ENCODE measurements around the gene PPP1R15B.
A peak's percentile ranks its signal among the peaks of the same experiment; 100 is the strongest.

The PPP1R15B gene

GRCh38 chr1:204402391-204402790, 9.2 kb downstream of the PPP1R15B start:
- H3K4me3 ChIP-seq (ENCODE audit: control insufficient read depth, low read depth, low read length), result no peak overlapping the region
- DNase-seq (ENCODE audit: low read depth), result no peak
- TF ChIP-seq CTCF (IDR thresholded peaks at IDR 0.05; ENCODE audit: control insufficient read depth, insufficient read depth, low read depth, low read length, missing control alignments), result no peak

- no peak overlapping the region for H3K4me3 ChIP-seq (ENCODE audit: control insufficient read depth, low read depth, low read length)
- DNase-seq (ENCODE audit: low read depth), result no peak
- TF ChIP-seq CTCF (IDR thresholded peaks at IDR 0.05; ENCODE audit: control insufficient read depth, insufficient read depth, low read depth, low read length, missing control alignments), result no peak
Measured at GRCh38 chr1:204401730-204402129, 9.9 kb downstream of the PPP1R15B start.

DNA sequence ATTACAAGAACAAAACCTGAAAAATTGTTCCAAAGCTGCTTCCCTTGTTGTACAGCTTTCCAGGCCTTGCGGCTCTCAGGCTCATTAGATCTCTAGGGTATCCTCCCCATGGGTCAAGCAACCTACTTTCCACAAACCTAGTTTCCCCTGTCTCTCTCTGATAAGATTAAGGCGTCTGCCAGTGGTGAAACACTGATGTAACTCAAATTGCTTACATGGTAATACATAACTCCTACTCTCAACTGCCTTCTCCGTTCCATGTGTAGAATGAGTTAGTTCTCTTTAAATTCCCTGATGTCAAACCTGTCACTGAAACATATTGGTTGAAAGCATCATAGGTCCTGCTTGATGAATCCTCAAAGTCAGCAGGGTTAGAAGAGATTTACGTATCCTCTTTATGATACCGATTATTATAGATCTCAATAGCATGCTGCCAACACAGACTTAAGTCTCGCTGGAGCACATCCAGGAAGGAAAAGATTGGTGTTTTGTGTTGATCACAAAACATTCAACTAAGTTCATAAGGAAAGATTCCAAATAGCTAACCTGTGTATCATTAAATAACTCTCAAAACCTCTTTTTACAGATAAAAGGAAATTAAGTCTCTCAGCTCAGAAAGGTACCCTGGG, 10.6 kb downstream of the PPP1R15B start:
- no peak for TF ChIP-seq CTCF (IDR thresholded peaks at IDR 0.05; ENCODE audit: control insufficient read depth, insufficient read depth, low read depth, low read length, missing control alignments)
- no peak overlapping the region for H3K4me3 ChIP-seq (ENCODE audit: control insufficient read depth, low read depth, low read length)
- no peak for DNase-seq (ENCODE audit: low read depth)

- peak; percentile 84 for TF ChIP-seq CTCF (IDR thresholded peaks at IDR 0.05; ENCODE audit: control insufficient read depth, insufficient read depth, low read depth, low read length, missing control alignments)
- no peak overlapping the region for H3K4me3 ChIP-seq (ENCODE audit: control insufficient read depth, low read depth, low read length)
- no peak for DNase-seq (ENCODE audit: low read depth)
Measured at GRCh38 chr1:204398197-204399125, 13.2 kb downstream of the PPP1R15B start.

DNA sequence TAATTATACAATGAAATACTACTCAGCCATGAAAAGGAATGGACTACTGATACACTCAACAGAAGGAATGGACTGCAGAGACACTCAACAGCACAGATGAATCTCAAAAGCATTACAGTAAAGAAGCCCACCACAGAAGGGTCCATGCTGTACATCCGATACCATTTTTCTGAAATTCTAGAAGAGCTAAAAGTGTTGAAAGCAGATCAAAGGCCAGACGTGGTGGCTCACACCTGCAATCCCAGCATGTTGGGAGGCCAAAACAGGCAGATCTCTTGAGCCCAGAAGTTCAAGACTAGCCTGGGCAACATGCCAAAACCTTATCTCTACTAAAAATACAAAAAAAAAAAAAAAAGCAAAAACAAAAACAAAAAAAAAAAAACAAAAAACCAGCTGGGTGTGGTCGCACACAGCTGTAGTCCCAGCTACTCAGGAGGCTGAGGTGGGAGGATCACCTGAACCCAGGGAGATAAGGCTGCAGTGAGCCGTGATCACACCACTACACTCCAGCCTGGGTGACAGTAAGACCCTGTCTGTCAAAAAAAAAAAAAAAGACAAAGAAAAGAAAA, 15.5 kb downstream of the PPP1R15B start:
- no peak for DNase-seq (ENCODE audit: low read depth)
- TF ChIP-seq CTCF (IDR thresholded peaks at IDR 0.05; ENCODE audit: control insufficient read depth, insufficient read depth, low read depth, low read length, missing control alignments), result no peak
- no peak overlapping the region for H3K4me3 ChIP-seq (ENCODE audit: control insufficient read depth, low read depth, low read length)

GRCh38 chr1:204391629-204392028, 20.0 kb downstream of the PPP1R15B start:
- H3K4me3 ChIP-seq (ENCODE audit: control insufficient read depth, low read depth, low read length), result no peak overlapping the region
- no peak for TF ChIP-seq CTCF (IDR thresholded peaks at IDR 0.05; ENCODE audit: control insufficient read depth, insufficient read depth, low read depth, low read length, missing control alignments)
- DNase-seq (ENCODE audit: low read depth), result no peak

Data from AG09309 (cell line).